ENCODE measurements around the gene PRUNE2.

PRUNE2 gene

GRCh38 chr9:76573905-76574760, 331.8 kb downstream of the PRUNE2 start:
- DNase-seq (ENCODE audit: low spot score) = no peak

- DNase-seq (ENCODE audit: low spot score) = no peak
Observed at GRCh38 chr9:76573408-76573807, 332.5 kb downstream of the PRUNE2 start.

GRCh38 chr9:76572151-76572550, 333.8 kb downstream of the PRUNE2 start:
- no peak for DNase-seq (ENCODE audit: low spot score)

DNA sequence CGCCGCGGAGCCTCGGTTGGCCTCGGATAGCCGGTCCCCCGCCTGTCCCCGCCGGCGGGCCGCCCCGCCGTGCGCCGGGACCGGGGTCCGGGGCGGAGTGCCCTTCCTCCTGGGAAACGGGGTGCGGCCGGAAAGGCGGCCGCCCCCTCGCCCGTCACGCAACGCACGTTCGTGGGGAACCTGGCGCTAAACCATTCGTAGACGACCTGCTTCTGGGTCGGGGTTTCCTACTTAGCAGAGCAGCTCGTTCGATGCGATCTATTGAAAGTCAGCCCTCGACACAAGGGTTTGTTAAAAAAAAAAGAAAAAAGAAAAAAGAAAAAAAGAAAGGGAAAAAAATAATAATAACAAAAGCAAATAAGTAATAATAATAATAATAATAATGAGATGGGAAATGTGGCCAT, 334.2 kb downstream of the PRUNE2 start:
- DNase-seq (ENCODE audit: low spot score) = no peak

GRCh38 chr9:76571288-76571687, 334.6 kb downstream of the PRUNE2 start:
- DNase-seq (ENCODE audit: low spot score) = no peak

DNA sequence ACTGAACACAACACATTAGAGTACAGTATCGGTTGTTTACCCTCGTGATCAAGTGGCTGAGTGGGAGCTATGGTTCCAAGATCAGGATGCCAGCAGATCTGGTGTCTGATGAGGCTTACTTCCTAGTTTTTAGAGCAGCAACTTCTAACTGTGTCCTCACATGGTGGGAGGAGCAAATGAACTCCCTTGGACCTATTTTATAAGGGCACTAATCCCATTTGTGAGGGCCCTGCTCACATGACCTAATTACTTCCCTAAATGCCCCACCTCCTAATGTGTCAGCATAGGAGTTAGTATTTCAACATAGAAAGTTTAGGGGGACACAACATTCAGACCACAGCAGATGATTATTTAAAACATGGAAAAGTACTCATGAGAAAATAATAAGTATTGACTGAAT, 335.1 kb downstream of the PRUNE2 start:
- no peak for DNase-seq (ENCODE audit: low spot score)

DNA sequence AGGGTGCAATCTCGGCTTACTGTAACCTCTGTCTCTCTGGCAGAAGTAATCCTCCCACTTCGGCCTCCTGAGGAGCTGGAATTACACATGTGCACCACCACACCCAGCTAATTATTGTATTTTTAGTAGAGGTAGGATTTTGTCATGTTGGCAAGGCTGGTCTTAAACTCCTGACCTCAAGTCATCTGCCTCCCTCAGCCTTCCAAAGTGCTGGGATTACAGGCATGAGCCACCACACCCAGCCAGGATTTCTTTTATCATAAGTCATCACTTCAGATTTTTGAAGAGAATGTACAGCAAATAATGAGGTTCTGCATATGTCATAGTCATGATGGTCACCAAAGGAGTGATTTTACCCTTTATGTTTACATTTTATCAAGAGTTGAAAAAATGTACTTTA, 338.8 kb downstream of the PRUNE2 start:
- no peak for DNase-seq (ENCODE audit: low spot score)

GRCh38 chr9:76564297-76564696, 341.6 kb downstream of the PRUNE2 start:
- no peak for DNase-seq (ENCODE audit: low spot score)

DNA sequence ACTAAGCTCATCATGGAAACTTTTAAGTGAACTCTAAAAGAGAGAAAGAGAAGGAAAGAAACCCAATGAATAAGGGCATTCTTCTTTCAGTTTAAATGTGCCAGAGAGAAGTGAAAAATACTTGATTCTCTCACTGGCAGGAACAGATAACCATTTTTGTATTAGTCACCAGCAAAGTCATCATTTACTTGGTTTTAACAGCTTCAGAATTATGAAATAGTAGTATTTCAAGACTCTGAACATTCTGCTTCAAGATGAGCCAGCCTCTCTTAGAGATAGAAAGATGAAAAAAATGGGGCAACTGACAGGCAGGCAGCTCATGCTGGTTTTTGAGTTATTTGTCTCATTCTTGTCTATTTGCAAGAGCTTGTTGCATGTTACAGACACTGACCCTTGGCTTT, 343.4 kb downstream of the PRUNE2 start:
- no peak for DNase-seq (ENCODE audit: low spot score)

DNA sequence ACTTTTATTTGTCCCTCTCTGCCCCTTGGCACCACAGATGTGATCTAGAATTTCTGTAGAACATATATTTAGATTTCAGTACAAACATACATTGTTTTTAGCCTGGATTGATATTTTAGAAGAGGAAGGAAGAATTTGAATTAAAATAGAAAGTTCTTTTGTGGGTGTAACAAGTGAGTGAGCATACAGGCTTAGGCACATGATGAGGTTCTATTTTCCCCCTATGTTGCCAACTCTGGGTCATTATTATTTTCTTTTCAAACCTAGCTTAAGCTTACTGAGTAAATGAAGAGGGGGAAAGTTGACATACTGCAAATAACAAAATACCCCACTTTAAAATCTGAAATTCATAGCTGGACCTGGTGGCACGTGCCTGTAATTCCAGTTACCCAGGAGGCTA, 344.0 kb downstream of the PRUNE2 start:
- DNase-seq (ENCODE audit: low spot score) = no peak
